Metanephros (tissue), 2 donors: ENCODE data around the gene PEX14. TPM values are rescaled to one million over a fixed set of nuclear protein-coding genes. Genes with fewer than 3 reads are reported as not detected.

Experiments used
- small RNA-seq: library from RNA; depleted of rRNA; stranded (forward); fragments of <200 nt; gene quantifications from one replicate; pipeline ENCODE3, GENCODE V24; 2014; ENCODE audit warnings: low replicate concordance
- total RNA-seq: library from RNA; depleted of rRNA; stranded (reverse); fragments of >200 nt; gene quantifications from one replicate; pipeline ENCODE4 v1.2.3, GENCODE V29; 2014

PEX14 gene
- 18.3 TPM for total RNA-seq

GRCh38 chr1:10474613-10475507 lies at the start of gene PEX14:
Gene PEX14, plus strand, starts transcription at chr1:10474950. Its CDS starts 17 bp downstream, at chr1:10474967.

GRCh38 chr1:10430216-10431069 lies 44.3 kb upstream of the PEX14 start, which contains the start of gene CENPS:
Gene CENPS, plus strand, starts transcription at chr1:10430433. Its CDS starts 85 bp downstream, at chr1:10430518.

GRCh38 chr1:10449751-10450150 lies 25.0 kb upstream of the PEX14 start, which contains the start of gene CORT:
Gene CORT, plus strand, starts transcription at chr1:10450031. Its CDS starts 193 bp downstream, at chr1:10450224.

GRCh38 chr1:10472220-10473144 lies 2.3 kb upstream of the PEX14 start, which contains the start of gene DFFA:
Gene DFFA, minus strand, starts transcription at chr1:10472529. Its CDS starts 71 bp downstream, at chr1:10472458.

Small RNA genes lying within 50 kb of the gene (small RNA-seq; reads per million reads assigned to genes)
- gene RN7SL614P = not detected

Other genes starting within 250 kb of the PEX14 start
- 83.0 TPM for gene PGD, start 75.9 kb upstream of the PEX14 start, total RNA-seq
- gene CENPS, start 44.5 kb upstream of the PEX14 start, total RNA-seq = 20.6 TPM
- 1.1 TPM for gene CORT, start 24.9 kb upstream of the PEX14 start, total RNA-seq
- 39.0 TPM for gene DFFA, start 2.4 kb upstream of the PEX14 start, total RNA-seq